ENCODE data around the gene ATP8A2.

DNA sequence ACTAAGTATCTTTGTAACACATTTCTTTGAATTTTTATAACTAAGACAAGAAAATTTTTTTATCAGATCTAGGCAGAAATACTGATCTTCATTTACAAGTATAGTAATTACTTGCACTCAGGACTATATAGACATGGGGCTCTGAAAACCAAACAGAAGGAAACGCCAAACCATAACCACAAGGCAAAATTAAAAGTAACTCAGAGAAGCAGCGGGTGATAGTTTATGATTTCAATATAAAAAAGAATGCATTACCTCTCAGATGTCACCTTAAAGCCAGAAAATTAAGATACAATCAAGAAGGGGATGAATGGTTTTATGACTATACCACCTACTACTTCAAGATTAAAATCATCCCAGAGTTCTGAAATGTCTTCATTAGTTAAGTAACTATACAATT is 673.4 kb downstream of the ATP8A2 start:
- TF ChIP-seq, protein P1, sequence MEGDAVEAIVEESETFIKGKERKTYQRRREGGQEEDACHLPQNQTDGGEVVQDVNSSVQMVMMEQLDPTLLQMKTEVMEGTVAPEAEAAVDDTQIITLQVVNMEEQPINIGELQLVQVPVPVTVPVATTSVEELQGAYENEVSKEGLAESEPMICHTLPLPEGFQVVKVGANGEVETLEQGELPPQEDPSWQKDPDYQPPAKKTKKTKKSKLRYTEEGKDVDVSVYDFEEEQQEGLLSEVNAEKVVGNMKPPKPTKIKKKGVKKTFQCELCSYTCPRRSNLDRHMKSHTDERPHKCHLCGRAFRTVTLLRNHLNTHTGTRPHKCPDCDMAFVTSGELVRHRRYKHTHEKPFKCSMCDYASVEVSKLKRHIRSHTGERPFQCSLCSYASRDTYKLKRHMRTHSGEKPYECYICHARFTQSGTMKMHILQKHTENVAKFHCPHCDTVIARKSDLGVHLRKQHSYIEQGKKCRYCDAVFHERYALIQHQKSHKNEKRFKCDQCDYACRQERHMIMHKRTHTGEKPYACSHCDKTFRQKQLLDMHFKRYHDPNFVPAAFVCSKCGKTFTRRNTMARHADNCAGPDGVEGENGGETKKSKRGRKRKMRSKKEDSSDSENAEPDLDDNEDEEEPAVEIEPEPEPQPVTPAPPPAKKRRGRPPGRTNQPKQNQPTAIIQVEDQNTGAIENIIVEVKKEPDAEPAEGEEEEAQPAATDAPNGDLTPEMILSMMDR (IDR thresholded peaks at IDR 0.05): no peak
- TF ChIP-seq POLR2A (IDR thresholded peaks at IDR 0.05): no peak

All from heart left ventricle (tissue), 13 donors.